HG03196 (cell line): ENCODE measurements around the gene ACADVL.
"Not testable (repeated sequence)": the region's sequence is repeated elsewhere in the genome, so short reads cannot be mapped to it uniquely, and the experiment has no call there.

Experiments
- ATAC-seq: cut with Tn5 transposase; IDR thresholded peaks from one replicate; pipeline ENCODE4 v1.9.1; 2021; ENCODE audit not compliant: unreplicated experiment

ACADVL gene

GRCh38 chr17:7234083-7234951 is 14.6 kb downstream of the ACADVL start, which contains the start of gene DVL2:
TSS of gene DVL2 (minus strand) at chr17:7234517. CDS start at chr17:7234262, 255 bp downstream.
- ATAC-seq = peak; percentile 43

- ATAC-seq = no peak
Observed at GRCh38 chr17:7235693-7236665, 16.2 kb downstream of the ACADVL start.

- ATAC-seq = no peak
Observed at GRCh38 chr17:7236808-7237207, 17.1 kb downstream of the ACADVL start.

GRCh38 chr17:7237266-7237760 is 17.6 kb downstream of the ACADVL start:
- ATAC-seq = no peak

GRCh38 chr17:7237761-7238419 is 18.2 kb downstream of the ACADVL start:
- ATAC-seq = no peak

GRCh38 chr17:7238420-7239090 is 18.8 kb downstream of the ACADVL start:
- ATAC-seq = no peak

- ATAC-seq = peak; percentile 51
Observed at GRCh38 chr17:7239091-7240027, 19.6 kb downstream of the ACADVL start, which contains the start of gene PHF23. TSS of gene PHF23 (minus strand) at chr17:7239457. CDS start at chr17:7239279, 178 bp downstream.

GRCh38 chr17:7240375-7240774 is 20.6 kb downstream of the ACADVL start:
- ATAC-seq = no peak

GRCh38 chr17:7241090-7241733 is 21.5 kb downstream of the ACADVL start:
- no peak for ATAC-seq

GRCh38 chr17:7241783-7242716 is 22.3 kb downstream of the ACADVL start, which contains the start of gene GABARAP:
TSS of gene GABARAP (minus strand) at chr17:7242449. CDS start at chr17:7242330, 119 bp downstream.
- ATAC-seq = peak; percentile 37

GRCh38 chr17:7242717-7243452 is 23.1 kb downstream of the ACADVL start:
- ATAC-seq = peak; percentile 40

GRCh38 chr17:7243453-7243729 is 23.7 kb downstream of the ACADVL start:
- ATAC-seq = no peak

GRCh38 chr17:7243838-7244237 is 24.1 kb downstream of the ACADVL start:
- ATAC-seq = not testable (repeated sequence)

- no peak for ATAC-seq
Observed at GRCh38 chr17:7246779-7247178, 27.0 kb downstream of the ACADVL start.

- no peak for ATAC-seq
Observed at GRCh38 chr17:7248796-7249195, 29.1 kb downstream of the ACADVL start.

GRCh38 chr17:7249214-7249613 is 29.5 kb downstream of the ACADVL start:
- no peak for ATAC-seq

GRCh38 chr17:7249830-7250229 is 30.1 kb downstream of the ACADVL start:
- no peak for ATAC-seq
